Activated naive CD4-positive, alpha-beta T cell treated with anti-CD3 and anti-CD28 coated beads, Interleukin-2, amount 50 U/mL, for 16 hours (primary cell): ENCODE measurements around the gene UGT3A2.

Experiments used
- DNase-seq: peaks from one replicate; pipeline ENCODE4 v3.0.0-alpha.2; 2020

The UGT3A2 gene

GRCh38 chr5:36066540-36067210, at the start of gene UGT3A2:
UGT3A2 (minus strand) TSS chr5:36066882; CDS start chr5:36066789, 93 bp downstream.
- no peak for DNase-seq

GRCh38 chr5:36111238-36111637, 44.6 kb upstream of the UGT3A2 start:
- no peak for DNase-seq

GRCh38 chr5:36108758-36109460, 42.2 kb upstream of the UGT3A2 start:
- DNase-seq: no peak

- DNase-seq: no peak
Measured at GRCh38 chr5:36105819-36106218, 39.1 kb upstream of the UGT3A2 start.

- no peak for DNase-seq
Measured at GRCh38 chr5:36099748-36100147, 33.1 kb upstream of the UGT3A2 start.

- DNase-seq: no peak
Measured at GRCh38 chr5:36096486-36096885, 29.8 kb upstream of the UGT3A2 start.

GRCh38 chr5:36089989-36090388, 23.3 kb upstream of the UGT3A2 start:
- no peak for DNase-seq

GRCh38 chr5:36079200-36079781, 12.6 kb upstream of the UGT3A2 start:
- DNase-seq: no peak

GRCh38 chr5:36078430-36078829, 11.7 kb upstream of the UGT3A2 start:
- DNase-seq: no peak

- no peak for DNase-seq
Measured at GRCh38 chr5:36073595-36074216, 7.0 kb upstream of the UGT3A2 start.

GRCh38 chr5:36070687-36071571, 4.2 kb upstream of the UGT3A2 start:
- DNase-seq: no peak

GRCh38 chr5:36068751-36069281, 2.1 kb upstream of the UGT3A2 start:
- DNase-seq: no peak

- no peak for DNase-seq
Measured at GRCh38 chr5:36066001-36066539, 612 bp downstream of the UGT3A2 start.

- DNase-seq: no peak
Measured at GRCh38 chr5:36060420-36060887, 6.2 kb downstream of the UGT3A2 start.

- no peak for DNase-seq
Measured at GRCh38 chr5:36059571-36060419, 6.9 kb downstream of the UGT3A2 start.

- DNase-seq: no peak
Measured at GRCh38 chr5:36058776-36059175, 7.9 kb downstream of the UGT3A2 start.

- DNase-seq: no peak
Measured at GRCh38 chr5:36057386-36057785, 9.3 kb downstream of the UGT3A2 start.

- DNase-seq: no peak
Measured at GRCh38 chr5:36056422-36056821, 10.3 kb downstream of the UGT3A2 start.

GRCh38 chr5:36055984-36056383, 10.7 kb downstream of the UGT3A2 start:
- DNase-seq: no peak

GRCh38 chr5:36054647-36055046, 12.0 kb downstream of the UGT3A2 start:
- DNase-seq: no peak

GRCh38 chr5:36052538-36052937, 14.1 kb downstream of the UGT3A2 start:
- DNase-seq: no peak
